Stimulated activated CD8-positive, alpha-beta memory T cell treated with anti-CD3 and anti-CD28 coated beads, Interleukin-4, amount 100 ng/mL, for 1 hour (primary cell): ENCODE data around the gene METTL5.
"Not testable (repeated sequence)": the region's sequence is repeated elsewhere in the genome, so short reads cannot be mapped to it uniquely, and the experiment has no call there.

Experiments
- DNase-seq, 2 donors: peaks; one replicate each; pipeline ENCODE4 v3.0.0-alpha.2; 2020; ENCODE audit warnings: low read depth in 2 of 2, low spot score in 1 of 2

The METTL5 gene

DNA sequence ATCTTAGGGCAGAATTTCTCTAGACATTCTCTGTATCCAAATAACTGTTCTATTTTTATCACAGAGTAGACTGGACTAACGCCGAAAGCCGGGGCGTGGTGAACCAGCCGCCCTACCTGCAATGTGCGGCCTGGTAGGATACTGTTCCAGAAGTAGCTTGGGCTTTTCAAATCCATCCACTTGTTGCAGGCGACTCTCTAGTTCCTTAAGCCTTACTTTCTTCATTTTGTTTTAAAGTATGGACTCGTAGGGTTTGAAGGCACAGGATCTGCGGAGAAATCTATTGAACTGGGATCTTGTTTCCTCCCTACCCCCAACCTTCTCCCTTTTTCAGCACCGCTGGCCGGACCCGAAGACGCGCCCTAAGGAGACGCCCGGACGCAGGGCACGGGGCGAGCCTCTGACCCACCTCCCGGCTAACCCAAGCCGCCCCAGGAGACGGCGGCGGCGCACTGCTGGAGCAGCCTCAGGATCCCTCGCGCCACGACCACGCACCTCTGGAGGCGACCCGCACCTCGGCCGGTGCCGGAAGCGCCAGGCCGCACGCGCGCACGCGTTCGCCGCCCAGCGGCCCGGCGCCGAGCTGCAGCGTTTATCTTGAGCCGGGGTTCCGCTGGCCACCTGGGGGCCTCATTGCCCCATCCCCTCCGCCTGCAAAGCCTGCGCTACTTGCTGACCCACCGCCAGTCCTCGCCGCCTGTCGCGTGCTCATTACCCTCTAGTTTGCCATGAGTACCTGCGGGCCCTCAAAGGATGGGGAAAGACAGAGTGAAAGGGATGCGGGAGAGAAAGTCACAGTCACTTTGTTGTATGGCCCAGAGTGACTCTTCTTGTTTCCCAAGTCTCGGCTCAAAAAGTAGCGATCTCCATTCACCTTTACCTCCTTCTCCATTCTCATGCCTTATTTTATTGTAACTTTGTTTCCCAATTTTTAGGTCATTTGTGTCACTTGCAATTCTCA lies at the start of gene METTL5:
TSS of gene METTL5 (minus strand) at position 533 of the 961 bp plus-strand sequence. CDS start at position 225, 308 bp downstream.
- peak; percentile 37 to 61 for DNase-seq

DNA sequence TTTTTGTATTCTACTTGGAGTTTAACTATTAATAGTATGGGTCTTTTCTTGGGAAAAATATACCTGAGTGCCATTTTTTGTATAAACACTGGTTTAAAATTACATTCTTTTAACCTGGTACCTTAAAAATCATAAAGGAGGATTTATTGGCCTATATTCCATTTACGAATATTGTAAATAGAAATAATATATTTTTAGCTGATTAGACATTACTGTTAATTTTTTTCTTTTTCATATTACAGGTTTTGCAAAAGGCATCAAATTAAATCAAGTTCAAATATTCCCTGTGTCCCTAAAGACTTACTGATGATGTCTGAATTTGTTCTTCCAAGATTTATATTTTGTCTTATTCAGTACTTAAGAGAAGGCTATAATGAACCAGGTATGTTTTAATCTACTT lies 47.3 kb upstream of the METTL5 start:
- no peak for DNase-seq

DNA sequence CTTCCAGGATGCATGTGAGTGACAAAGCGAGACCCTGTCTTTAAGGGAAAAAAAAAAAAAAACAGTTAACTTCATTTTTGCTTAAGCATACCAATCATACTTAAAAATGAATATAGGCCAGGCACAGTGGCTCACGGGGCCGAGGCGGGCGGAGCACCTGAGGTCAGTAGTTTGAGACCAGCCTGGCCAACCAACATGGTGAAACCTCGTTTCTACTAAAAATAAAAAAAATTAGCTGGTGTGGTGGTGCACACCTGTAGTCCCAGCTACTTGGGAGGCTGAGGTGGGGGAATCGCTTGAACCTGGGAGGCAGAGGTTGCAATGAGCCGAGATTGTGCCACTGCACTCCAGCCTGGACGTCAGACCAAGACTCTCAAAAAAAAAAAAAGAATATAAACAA lies 46.7 kb upstream of the METTL5 start:
- DNase-seq, result not testable (repeated sequence)

DNA sequence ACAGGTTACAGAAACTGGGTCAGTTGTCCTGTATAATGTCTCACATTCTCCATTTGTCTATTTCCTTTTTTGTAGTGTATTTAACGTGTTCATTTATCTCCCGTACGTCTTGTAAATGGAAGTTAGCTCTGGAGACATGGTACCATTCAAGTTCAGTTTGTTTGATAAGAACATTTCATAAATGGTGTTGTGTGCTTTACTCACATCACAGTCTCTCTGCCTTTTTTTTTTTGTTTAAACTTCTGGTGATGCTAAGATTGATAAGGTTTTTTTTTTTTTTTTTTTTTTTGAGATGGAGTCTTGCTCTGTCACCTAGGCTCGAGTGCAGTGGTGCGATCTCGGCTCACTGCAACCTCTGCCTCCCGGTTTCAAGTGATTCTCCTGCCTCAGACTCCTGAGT lies 44.2 kb upstream of the METTL5 start:
- DNase-seq, result no peak

GRCh38 chr2:169867579-169867978 lies 42.9 kb upstream of the METTL5 start:
- no peak for DNase-seq

GRCh38 chr2:169866230-169866629 lies 41.5 kb upstream of the METTL5 start:
- DNase-seq, result not testable (repeated sequence)

- no peak for DNase-seq
Observed at GRCh38 chr2:169865492-169865891, 40.8 kb upstream of the METTL5 start.

DNA sequence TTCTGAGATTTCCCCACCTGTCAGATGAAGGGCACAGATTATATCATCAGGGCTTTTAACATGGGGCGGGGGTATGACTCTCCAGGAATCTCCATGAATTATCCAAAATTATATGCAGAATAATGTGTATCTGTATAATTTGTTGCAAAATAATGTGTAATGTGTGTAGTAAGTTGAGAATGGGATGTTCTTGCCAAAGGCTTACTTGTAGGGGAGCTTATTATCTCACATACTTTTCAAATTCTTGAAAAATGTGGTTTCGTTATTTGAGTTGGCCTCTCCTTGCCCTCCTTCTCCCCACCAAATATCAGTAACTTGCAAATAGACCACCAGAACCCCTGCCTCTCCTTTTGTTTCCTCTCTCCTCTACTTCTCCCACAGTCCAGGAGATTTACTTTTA lies 38.1 kb upstream of the METTL5 start:
- no peak for DNase-seq

- no peak for DNase-seq
Observed at GRCh38 chr2:169860149-169860548, 35.4 kb upstream of the METTL5 start.

GRCh38 chr2:169859423-169859822 lies 34.7 kb upstream of the METTL5 start:
- DNase-seq, result no peak

DNA sequence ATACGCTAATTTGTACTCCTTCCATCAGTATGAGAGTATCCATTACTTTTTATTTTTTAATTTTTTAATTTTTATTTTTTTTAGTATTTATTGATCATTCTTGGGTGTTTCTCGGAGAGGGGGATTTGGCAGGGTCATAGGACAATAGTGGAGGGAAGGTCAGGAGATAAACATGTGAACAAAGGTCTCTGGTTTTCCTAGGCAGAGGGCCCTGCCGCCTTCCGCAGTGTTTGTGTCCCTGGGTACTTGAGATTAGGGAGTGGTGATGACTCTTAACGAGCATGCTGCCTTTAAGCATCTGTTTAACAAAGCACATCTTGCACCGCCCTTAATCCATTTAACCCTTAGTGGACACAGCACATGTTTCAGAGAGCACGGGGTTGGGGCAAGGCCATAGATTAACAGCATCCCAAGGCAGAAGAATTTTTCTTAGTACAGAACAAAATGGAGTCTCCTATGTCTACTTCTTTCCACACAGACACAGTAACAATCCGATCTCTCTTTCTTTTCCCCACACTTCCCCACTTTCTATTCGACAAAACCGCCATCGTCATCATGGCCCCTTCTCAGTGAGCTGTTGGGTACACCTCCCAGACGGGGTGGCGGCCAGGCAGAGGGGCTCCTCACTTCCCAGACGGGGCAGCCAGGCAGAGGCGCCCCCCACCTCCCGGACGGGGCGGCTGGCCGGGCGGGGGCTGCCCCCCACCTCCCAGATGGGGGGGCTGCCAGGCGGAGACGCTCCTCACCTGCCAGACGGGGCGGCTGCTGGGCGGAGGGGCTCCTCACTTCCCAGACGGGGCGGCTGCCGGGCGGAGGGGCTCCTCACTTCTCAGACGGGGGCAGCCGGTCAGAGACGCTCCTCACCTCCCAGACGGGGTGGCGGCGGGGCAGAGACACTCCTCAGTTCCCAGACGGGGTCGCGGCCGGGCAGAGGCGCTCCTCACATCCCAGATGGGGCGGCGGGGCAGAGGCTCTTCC lies 30.9 kb upstream of the METTL5 start:
- not testable (repeated sequence) for DNase-seq

DNA sequence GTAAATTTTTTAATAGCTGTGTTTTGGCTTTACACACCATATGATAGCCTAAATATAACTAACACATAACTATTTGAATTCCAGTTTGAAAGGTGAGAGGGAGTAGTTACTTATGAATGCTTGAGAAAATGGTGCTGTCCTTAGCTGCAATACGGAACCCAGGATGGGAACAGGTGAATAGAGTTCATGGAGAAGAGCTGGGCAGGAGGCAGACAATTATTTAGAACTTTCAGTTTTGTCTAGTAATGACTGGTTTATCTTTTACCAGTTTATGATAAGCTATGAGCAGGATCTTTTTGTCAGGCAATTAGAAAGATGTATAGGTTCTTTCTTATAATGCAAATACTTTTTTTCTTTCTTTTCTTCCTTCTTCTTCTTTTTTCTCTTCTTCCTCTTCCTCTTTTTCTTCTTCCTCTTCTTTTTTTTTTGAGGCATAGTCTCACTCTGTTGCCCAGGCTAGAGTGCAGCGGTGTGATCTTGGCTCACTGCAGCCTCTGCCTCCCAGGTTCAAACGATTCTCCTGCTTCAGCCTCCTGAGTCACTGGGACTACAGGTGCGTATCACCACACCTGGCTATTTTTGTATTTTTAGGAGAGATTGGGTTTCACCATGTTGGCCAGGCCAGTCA lies 28.4 kb upstream of the METTL5 start:
- no peak for DNase-seq

DNA sequence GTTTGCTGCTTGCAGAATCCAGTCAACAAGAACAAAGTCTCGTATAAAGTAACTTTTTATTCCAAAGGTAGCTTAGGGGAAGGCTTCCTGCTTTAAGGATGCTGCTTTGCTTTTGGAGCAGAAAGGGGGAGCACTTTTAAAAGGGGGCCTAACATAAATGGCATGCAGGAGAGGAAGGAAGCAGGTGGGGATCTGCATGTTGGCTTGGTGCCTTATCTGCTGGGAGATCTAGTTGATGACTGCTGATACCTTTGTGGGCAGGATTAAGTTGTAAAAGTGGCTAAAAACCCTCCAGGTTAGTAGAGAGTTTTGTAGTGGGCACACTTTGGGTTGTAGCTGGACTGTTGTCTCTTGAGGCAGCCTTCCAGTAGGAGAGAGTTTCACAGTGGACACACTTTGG lies 25.0 kb upstream of the METTL5 start:
- DNase-seq, result no peak

DNA sequence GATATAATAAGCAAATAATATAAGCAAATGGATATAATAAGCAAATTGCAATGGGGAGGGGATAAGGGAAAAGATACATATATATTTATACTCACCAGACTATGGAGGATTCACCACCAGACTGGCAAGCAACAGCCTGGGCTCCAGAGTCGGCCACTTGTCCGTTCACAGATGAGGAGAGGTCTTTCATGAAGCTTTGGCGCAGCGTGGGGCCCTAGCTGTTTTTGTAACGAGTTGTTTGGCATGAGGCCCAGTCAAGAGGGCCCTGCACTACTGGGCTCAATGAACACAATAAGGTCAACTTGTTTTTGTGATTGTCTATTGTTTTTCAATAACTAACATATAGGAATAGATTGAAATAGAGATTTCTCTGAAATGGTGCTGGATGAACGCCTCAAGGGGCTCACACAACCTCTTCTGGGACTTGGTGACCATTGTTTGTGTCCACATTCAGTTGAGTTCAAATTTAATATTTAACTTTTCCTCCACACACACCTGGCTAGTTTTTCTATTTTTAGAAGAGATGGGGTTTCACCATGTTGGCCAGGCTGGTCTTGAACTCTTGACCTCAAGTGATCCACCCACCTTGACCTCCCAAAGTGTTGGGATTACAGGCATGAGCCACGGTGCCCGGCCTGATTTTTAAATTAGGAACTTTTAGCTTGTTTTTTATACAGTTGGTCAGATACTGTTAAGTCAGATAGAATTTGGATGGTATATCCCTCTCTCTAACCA lies 24.4 kb upstream of the METTL5 start:
- not testable (repeated sequence) for DNase-seq

- no peak for DNase-seq
Observed at GRCh38 chr2:169845016-169845415, 20.3 kb upstream of the METTL5 start.

- DNase-seq, result not testable (repeated sequence)
Observed at GRCh38 chr2:169841625-169842024, 16.9 kb upstream of the METTL5 start.

GRCh38 chr2:169840747-169841142 lies 16.0 kb upstream of the METTL5 start:
- DNase-seq, result no peak

- DNase-seq, result no peak
Observed at GRCh38 chr2:169839954-169840746, 15.4 kb upstream of the METTL5 start.

- DNase-seq, result no peak
Observed at GRCh38 chr2:169838743-169839489, 14.2 kb upstream of the METTL5 start.
